Measurements from ENCODE around the gene SF3B2. TPM values are rescaled to one million over a fixed set of nuclear protein-coding genes. Genes with fewer than 3 reads are reported as not detected.

Gene SF3B2
- total RNA-seq, 4 donors from 2014 or later, result 97.2 to 223 (median 118) TPM

DNA sequence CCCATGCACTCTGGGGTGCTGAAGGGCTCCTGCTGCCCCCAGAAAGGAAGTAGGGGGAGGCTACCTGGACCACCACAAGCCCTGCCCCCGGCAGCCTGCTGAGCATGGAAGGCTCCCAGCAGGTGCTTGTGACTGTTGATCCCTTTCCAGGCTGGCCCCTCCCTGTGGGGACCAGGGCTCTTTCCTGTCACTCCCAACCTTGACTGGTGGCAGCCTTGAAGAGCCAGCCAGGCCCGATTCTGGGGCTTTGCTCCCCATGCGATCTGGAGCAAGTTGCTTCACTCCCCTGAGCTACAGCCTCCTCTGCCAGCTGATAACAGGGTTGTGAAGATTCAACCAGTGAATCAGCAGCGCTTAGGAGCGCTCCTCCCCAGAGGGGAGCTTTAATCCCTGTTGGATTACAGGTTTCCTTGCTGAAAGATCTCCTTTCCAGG is 44.9 kb upstream of the SF3B2 start:
- TF ChIP-seq, protein P1, sequence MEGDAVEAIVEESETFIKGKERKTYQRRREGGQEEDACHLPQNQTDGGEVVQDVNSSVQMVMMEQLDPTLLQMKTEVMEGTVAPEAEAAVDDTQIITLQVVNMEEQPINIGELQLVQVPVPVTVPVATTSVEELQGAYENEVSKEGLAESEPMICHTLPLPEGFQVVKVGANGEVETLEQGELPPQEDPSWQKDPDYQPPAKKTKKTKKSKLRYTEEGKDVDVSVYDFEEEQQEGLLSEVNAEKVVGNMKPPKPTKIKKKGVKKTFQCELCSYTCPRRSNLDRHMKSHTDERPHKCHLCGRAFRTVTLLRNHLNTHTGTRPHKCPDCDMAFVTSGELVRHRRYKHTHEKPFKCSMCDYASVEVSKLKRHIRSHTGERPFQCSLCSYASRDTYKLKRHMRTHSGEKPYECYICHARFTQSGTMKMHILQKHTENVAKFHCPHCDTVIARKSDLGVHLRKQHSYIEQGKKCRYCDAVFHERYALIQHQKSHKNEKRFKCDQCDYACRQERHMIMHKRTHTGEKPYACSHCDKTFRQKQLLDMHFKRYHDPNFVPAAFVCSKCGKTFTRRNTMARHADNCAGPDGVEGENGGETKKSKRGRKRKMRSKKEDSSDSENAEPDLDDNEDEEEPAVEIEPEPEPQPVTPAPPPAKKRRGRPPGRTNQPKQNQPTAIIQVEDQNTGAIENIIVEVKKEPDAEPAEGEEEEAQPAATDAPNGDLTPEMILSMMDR (IDR thresholded peaks at IDR 0.05; ENCODE audit: low read depth), result no peak

- TF ChIP-seq, protein P1 (IDR thresholded peaks at IDR 0.05; ENCODE audit: low read depth), result no peak
These were observed 44.1 kb upstream of the SF3B2 start for GRCh38 chr11:66008095-66008467.

- TF ChIP-seq, protein P1 (IDR thresholded peaks at IDR 0.05; ENCODE audit: low read depth), result no peak
These were observed 43.6 kb upstream of the SF3B2 start for GRCh38 chr11:66008468-66009101.

- TF ChIP-seq, protein P1 (IDR thresholded peaks at IDR 0.05; ENCODE audit: low read depth), result no peak
These were observed 40.9 kb upstream of the SF3B2 start for GRCh38 chr11:66011239-66011784.

- TF ChIP-seq, protein P1 (IDR thresholded peaks at IDR 0.05; ENCODE audit: low read depth), result no peak
These were observed 40.3 kb upstream of the SF3B2 start, which contains the start of gene CST6 for GRCh38 chr11:66011785-66012303. CST6 (plus strand) TSS chr11:66012008; CDS start chr11:66012045, 37 bp downstream.

- TF ChIP-seq, protein P1 (IDR thresholded peaks at IDR 0.05; ENCODE audit: low read depth), result no peak
These were observed 39.7 kb upstream of the SF3B2 start for GRCh38 chr11:66012371-66012945.

Data from subcutaneous adipose tissue (tissue), 4 donors.